Heart left ventricle (tissue), 16 donors: ENCODE data around the gene CPNE8. TPM values are rescaled to one million over a fixed set of nuclear protein-coding genes. Genes with fewer than 3 reads are reported as not detected.

Experiments
- ATAC-seq, 4 donors: fragments of 200-7000 bp; cut with Tn5 transposase; one replicate each; pipeline ENCODE4 v1.9.1; 2020 to 2022; ENCODE audit warnings: moderate library complexity in 4 of 4, mild to moderate bottlenecking in 3 of 4, moderate number of reproducible peaks in 1 of 4
- DNase-seq, 5 donors: peaks; one replicate each; pipeline ENCODE4 v3.0.0-alpha.2; 2020
- H3K27ac ChIP-seq, 12 donors: fragments of 200-600 bp; sonication (generic) in 4 of 12; one replicate each; pipeline versions ENCODE4 v1.5.0 to v1.8.0; 2016 to 2022; ENCODE audit warnings: mild to moderate bottlenecking in 2 of 12
- H3K27me3 ChIP-seq, 9 donors: fragments of 200-600 bp; sonication (generic) in 2 of 9; one replicate each; pipeline versions ENCODE4 v1.5.1 to v1.8.0; 2016 to 2022; ENCODE audit warnings: mild to moderate bottlenecking in 3 of 9
- H3K36me3 ChIP-seq, 9 donors: fragments of 200-600 bp; sonication (generic) in 2 of 9; one replicate each; pipeline versions ENCODE4 v1.5.0 to v1.8.0; 2018 to 2022; ENCODE audit warnings: mild to moderate bottlenecking in 2 of 9
- H3K4me1 ChIP-seq, 12 donors: fragments of 200-600 bp; sonication (generic) in 4 of 12; one replicate each; pipeline versions ENCODE4 v1.5.0 to v1.8.0; 2016 to 2022; ENCODE audit warnings: mild to moderate bottlenecking in 3 of 12
- H3K4me3 ChIP-seq, 12 donors: fragments of 200-600 bp; sonication (generic) in 4 of 12; one replicate each; pipeline versions ENCODE4 v1.5.0 to v1.8.0; 2017 to 2022; ENCODE audit warnings: mild to moderate bottlenecking in 9 of 12, moderate library complexity in 4 of 12
- H3K9me3 ChIP-seq, 12 donors: fragments of 200-600 bp; sonication (generic) in 4 of 12; one replicate each; pipeline versions ENCODE4 v1.5.0 to v1.8.0; 2016 to 2022; ENCODE audit warnings: mild to moderate bottlenecking in 1 of 12
- CTCF ChIP-seq, 12 donors: fragments of 200-600 bp; sonication (generic) in 4 of 12; IDR thresholded peaks; one replicate each; pipeline versions ENCODE4 v1.5.0 to v1.8.0; 2018 to 2022; ENCODE audit warnings: antibody characterized with exemption in 12 of 12, mild to moderate bottlenecking in 5 of 12
- POLR2A ChIP-seq, 2 donors: fragments of 450-650 bp; IDR thresholded peaks; one replicate each; pipeline ENCODE4 v1.6.1; 2017; ENCODE audit warnings: antibody characterized with exemption in 2 of 2, mild to moderate bottlenecking in 2 of 2, moderate library complexity in 2 of 2
- WGBS, 4 donors: extraction: QIAGEN DNeasy Blood & Tissue Kit in 2 of 4; methylation state at CpG; one replicate each; pipeline versions ENCODE4 v1.1.5 to v1.1.7; 2013 to 2018; 5-methylcytosine and 5-hydroxymethylcytosine counted together
- intact Hi-C, 10 donors: fragments of 100-400 bp; cut with DNase I; formaldehyde crosslinking; loops; one replicate each; pipeline versions ENCODE4 v1.11.1 to v1.14.2; 2022
- polyA plus RNA-seq, 2 donors: library from polyadenylated mRNA; stranded (reverse); fragments of 200-250 nt; gene quantifications; one replicate each; pipeline ENCODE4 v1.2.3, GENCODE V29; 2013
- total RNA-seq, 9 donors: library from RNA; depleted of rRNA in 2 of 9; stranded (reverse); fragments of >200 nt in 2 of 9; fragmentation: NEBNext Ultra II Directional in 3 of 9; extraction: Animal tissue kit (Norgen Biotek cat#: 25700) in 3 of 9; gene quantifications; one replicate each; pipeline versions ENCODE4 v1.1.0 to v1.2.4, GENCODE V29; 2016 to 2023
- donor health status: ischemic (EF 13 %, LVEDD 7.1; RV severe dilation, severe dysfunction).
- donor health status: healthy with polysubstance abuse.
- donor health status: DM: no; HTN: yes; CAD: no.
- donor health status: DM: no; HTN: no; CAD: no.
- donor health status: ischemic (EF 25% LVEDD 6.9; RV normal size, moderate dysfunction).
- donor health status: ischemic (EF 25% LVEDD 5.7; RV mildly dilated, moderate dysfunction).
- donor health status: healthy.
- donor health status: DM: yes; HTN: yes; CAD: no.
- donor health status: ischemic (EF 35%, LVEDD 5.7; RV mildly dilated, moderate dysfunction).
- donor health status: nonischemic (EF 11% LVEDD 7.7; RV severe dilation, severe dysfunction).
- donor health status: DM: yes; HTN: yes; CAD: no.
- donor health status: PGD.
- donor health status: ischemic (EF 29% LVEDD 5.4; RV normal size, mild dysfunction).
- donor health status: nonischemic (EF 23%, LVEDD 6.1; RV moderate dilation, normal function).

The CPNE8 gene
- total and polyA plus RNA-seq, 11 donors, result 2.9 to 15.1 (median 4.5) TPM

- WGBS, 4 donors, result 79 to 91% (median 84%) methylated on average over 1 of the region's 1 CpG
- Histone ChIP-seq H3K27me3 (no peaks in the 10 kb centered on the region), H3K4me1 (peaks cover 0 to 20% (median 0%) of the 10 kb centered on the region in 12 donors), H3K9me3 (no peaks in the 10 kb centered on the region), H3K36me3 (no peaks in the 10 kb centered on the region), H3K4me3 (no peak overlapping the region), H3K27ac (no peak overlapping the region)
- ATAC-seq, result no peak
- intact Hi-C loops, result no loop called here
- TF ChIP-seq CTCF (IDR thresholded peaks at IDR 0.05) (no peak), POLR2A (IDR thresholded peaks at IDR 0.05) (no peak)
- no peak for DNase-seq
Measured at GRCh38 chr12:38890102-38890855, 15.1 kb downstream of the CPNE8 start.

- intact Hi-C loops, result no loop called here
- no peaks in the 10 kb centered on the region for H3K36me3 ChIP-seq
- ATAC-seq (no peak), DNase-seq (no peak)
- H3K27me3 ChIP-seq, result no peaks in the 10 kb centered on the region
- no peak for TF ChIP-seq POLR2A (IDR thresholded peaks at IDR 0.05)
- no peak for TF ChIP-seq CTCF (IDR thresholded peaks at IDR 0.05)
- H3K9me3 ChIP-seq, result no peaks in the 10 kb centered on the region
- H3K27ac ChIP-seq, result no peak overlapping the region
- H3K4me3 ChIP-seq, result no peak overlapping the region
- 91 to 93% (median 92%) methylated on average over 5 of the region's 5 CpGs for WGBS, 4 donors
- H3K4me1 ChIP-seq, result peaks cover 0 to 15% (median 0%) of the 10 kb centered on the region in 12 donors
Measured at GRCh38 chr12:38889297-38889815, 16.0 kb downstream of the CPNE8 start.

GRCh38 chr12:38887770-38888169 is 17.6 kb downstream of the CPNE8 start:
- intact Hi-C loops, result no loop called here
- no peaks in the 10 kb centered on the region for H3K36me3 ChIP-seq
- TF ChIP-seq CTCF (IDR thresholded peaks at IDR 0.05) (no peak), POLR2A (IDR thresholded peaks at IDR 0.05) (no peak)
- no peak overlapping the region for H3K27ac ChIP-seq
- ATAC-seq, result no peak
- peaks cover 0 to 1% (median 0%) of the 10 kb centered on the region in 12 donors for H3K9me3 ChIP-seq
- H3K4me3 ChIP-seq, result no peak overlapping the region
- 57 to 80% (median 67%) methylated on average over 1 of the region's 1 CpG for WGBS, 4 donors
- H3K27me3 ChIP-seq, result no peaks in the 10 kb centered on the region
- DNase-seq, result no peak
- H3K4me1 ChIP-seq, result peaks cover 0 to 15% (median 0%) of the 10 kb centered on the region in 12 donors

- Histone ChIP-seq H3K36me3 (no peaks in the 10 kb centered on the region), H3K4me1 (peaks cover 0 to 15% (median 0%) of the 10 kb centered on the region in 12 donors), H3K4me3 (no peak overlapping the region), H3K9me3 (peaks cover 0 to 10% (median 0%) of the 10 kb centered on the region in 12 donors), H3K27ac (no peak overlapping the region), H3K27me3 (no peaks in the 10 kb centered on the region)
- 91 to 98% (median 96%) methylated on average over 1 of the region's 1 CpG for WGBS, 4 donors
- no peak for TF ChIP-seq POLR2A (IDR thresholded peaks at IDR 0.05)
- no peak for TF ChIP-seq CTCF (IDR thresholded peaks at IDR 0.05)
- ATAC-seq (no peak), DNase-seq (no peak)
- intact Hi-C loops, result no loop called here
Measured at GRCh38 chr12:38886931-38887330, 18.5 kb downstream of the CPNE8 start.
